ENCODE data around the gene ADAMTS6. TPM values are rescaled to one million over a fixed set of nuclear protein-coding genes. Genes with fewer than 3 reads are reported as not detected.
A peak's percentile ranks its signal among the peaks of the same experiment; 100 is the strongest.
"Not testable (repeated sequence)": the region's sequence is repeated elsewhere in the genome, so short reads cannot be mapped to it uniquely, and the experiment has no call there.

ADAMTS6 gene
- total RNA-seq, 1 donor from 2014 or later = 0.78 TPM

DNA sequence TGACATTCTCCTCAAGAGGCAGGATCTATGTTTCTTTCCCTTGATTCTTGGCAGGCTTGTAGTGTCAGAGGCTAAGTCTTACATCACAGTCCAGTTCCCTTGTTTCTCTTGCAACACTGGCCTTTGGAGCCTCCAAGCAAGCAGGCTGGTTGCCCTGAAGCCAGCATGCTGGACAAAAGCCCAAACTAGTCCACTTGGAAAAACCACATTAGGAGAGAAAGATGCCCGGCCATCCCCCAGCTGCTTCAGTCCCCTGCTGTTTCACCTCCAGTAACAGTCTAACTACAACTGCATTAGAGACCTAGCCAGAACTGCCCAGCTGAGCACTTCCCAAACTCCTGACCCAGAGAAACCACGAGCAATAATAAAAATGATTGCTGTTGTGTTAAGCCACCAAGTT lies 87.6 kb downstream of the ADAMTS6 start:
- DNase-seq (peak; percentile 67), ATAC-seq (ENCODE audit: poor library complexity) (peak; percentile 88)
- intact Hi-C loops (cut with DNase I) = no loop called here

DNA sequence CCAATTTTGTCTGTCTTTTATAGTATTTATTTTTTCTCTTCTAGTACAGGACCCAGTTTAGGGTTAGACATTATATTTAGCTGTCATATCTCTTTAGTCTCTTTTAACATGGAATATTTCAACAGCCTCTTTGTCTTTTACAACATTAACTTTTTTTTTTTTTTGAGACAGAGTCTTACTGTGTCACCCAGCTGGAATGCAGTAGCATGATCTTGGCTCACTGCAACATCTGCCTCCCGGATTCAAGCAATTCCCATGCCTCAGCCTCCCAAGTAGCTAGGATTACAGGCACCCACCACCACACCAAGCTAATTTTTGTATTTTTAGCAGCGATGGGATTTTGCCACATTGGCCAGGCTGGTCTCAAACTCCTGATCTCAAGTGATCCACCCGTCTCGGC lies 90.1 kb downstream of the ADAMTS6 start:
- ATAC-seq (ENCODE audit: poor library complexity) (no peak), DNase-seq (no peak)
- intact Hi-C loops (cut with DNase I) = no loop called here

DNA sequence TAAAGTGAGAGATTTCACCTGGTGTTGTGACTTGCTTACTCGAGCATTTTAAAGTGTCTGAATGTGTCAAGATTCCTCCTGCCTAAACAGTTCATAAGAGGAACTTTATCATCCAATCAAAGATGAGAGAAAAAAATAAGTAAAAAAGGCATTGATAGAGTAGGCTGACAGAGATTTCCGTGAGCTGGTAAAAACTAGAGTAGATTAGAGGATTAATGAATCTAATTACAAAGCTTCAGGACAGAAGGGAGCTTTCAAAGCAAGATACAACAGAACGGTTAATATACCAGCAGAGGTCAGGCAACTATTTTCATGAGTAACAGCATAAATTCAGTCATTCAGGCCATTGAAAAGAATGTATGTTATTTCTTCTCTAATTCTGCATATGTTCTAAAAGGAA lies 91.5 kb downstream of the ADAMTS6 start:
- no peak for ATAC-seq (ENCODE audit: poor library complexity)
- no peak for DNase-seq
- intact Hi-C loops (cut with DNase I) = no loop called here

DNA sequence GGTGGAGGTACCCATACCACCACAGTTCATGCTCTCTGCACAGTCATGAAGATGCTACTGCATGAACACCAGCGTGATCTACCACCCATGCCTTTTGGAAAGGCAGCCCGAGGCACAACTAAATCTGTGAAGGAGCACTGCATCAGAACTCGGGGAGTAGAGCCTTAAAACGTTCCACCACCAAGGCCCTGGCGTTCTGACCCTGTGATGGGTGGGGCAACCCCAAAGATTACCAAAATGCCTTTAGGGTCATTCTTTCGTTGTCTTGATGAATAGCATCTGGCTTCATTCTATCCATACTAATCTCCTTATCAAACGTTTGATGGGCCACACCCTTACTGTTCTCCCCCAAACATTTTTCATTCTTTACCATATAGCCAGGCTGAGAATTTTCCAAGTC lies 97.9 kb downstream of the ADAMTS6 start:
- ATAC-seq (ENCODE audit: poor library complexity) (no peak), DNase-seq (no peak)
- intact Hi-C loops (cut with DNase I) = no loop called here

DNA sequence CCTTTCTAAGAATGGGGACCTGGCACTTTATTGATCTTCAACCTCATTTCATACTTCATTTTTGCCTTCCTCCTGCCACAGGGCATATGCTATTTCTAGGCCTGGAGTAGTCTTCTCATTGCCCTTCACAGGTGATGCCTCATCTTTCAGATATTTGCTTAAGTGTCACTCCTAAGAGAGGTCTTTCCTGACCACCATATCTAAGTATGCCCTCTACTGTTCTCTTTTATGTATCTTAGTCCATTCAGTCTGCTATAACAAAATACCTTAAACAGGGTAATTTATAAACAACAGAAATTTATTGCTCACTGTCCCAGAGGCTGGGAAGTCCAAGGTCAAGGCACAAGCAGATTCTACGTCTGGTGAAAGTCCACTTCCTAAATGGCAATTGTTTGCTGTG lies 99.1 kb downstream of the ADAMTS6 start:
- DNase-seq = no peak
- intact Hi-C loops (cut with DNase I) = no loop called here
- no peak for ATAC-seq (ENCODE audit: poor library complexity)

GRCh38 chr5:65370505-65370904 lies 111.2 kb downstream of the ADAMTS6 start:
- DNase-seq; ATAC-seq (ENCODE audit: poor library complexity); intact Hi-C loops (cut with DNase I): not testable (repeated sequence)

GRCh38 chr5:65366655-65367054 lies 115.1 kb downstream of the ADAMTS6 start:
- DNase-seq = peak; percentile 42

DNA sequence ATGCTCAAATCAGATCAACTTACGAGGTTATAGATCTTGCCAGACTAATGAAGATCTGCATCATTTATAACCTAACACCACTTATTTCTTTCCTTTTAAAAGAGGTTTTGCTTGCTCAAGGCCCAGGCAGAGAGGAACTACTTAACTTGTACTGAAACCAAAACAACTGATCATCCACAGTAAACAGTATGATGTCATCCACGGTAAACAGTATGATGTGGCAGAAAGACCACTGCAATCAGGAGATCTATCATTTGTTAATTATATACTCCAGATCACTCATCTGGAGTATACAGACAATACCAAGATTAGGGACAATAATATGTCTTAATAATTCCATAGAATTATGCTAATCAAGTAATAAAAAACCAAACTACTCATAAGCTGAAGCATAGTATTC lies 116.8 kb downstream of the ADAMTS6 start:
- no peak for DNase-seq
- ATAC-seq (ENCODE audit: poor library complexity) = no peak
- intact Hi-C loops (cut with DNase I) = no loop called here

More at GRCh38 chr5:65366655-65367054, 115.1 kb downstream of the ADAMTS6 start:
- intact Hi-C loops (cut with DNase I) = no loop called here
- ATAC-seq (ENCODE audit: poor library complexity) = peak; percentile 41

- intact Hi-C loops (cut with DNase I) = no loop called here
- DNase-seq = no peak
- ATAC-seq (ENCODE audit: poor library complexity) = no peak
These were observed 118.2 kb downstream of the ADAMTS6 start for GRCh38 chr5:65363499-65363898.

- intact Hi-C loops (cut with DNase I) = no loop called here
- DNase-seq (no peak), ATAC-seq (ENCODE audit: poor library complexity) (no peak)
These were observed 121.7 kb downstream of the ADAMTS6 start for GRCh38 chr5:65359981-65360380.

DNA sequence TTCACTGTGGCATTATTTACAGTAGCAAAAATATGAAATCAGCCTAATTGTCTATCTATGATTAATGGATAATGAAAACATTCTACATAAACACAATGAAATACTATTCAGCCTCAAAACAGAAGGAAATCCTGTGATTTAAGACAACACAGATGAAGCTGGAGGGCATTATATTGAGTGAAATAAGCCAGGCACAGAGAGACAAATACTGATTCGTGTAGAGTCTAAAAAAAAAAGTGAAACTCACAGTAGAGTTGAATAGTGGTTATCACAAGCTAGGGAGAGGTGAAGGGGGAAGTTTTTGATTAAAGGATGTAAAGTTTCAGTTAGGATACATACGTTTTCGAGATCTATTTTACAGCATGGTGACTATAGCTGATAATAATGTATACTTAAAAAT lies 122.2 kb downstream of the ADAMTS6 start:
- ATAC-seq (ENCODE audit: poor library complexity) = no peak
- no peak for DNase-seq
- intact Hi-C loops (cut with DNase I) = no loop called here

DNA sequence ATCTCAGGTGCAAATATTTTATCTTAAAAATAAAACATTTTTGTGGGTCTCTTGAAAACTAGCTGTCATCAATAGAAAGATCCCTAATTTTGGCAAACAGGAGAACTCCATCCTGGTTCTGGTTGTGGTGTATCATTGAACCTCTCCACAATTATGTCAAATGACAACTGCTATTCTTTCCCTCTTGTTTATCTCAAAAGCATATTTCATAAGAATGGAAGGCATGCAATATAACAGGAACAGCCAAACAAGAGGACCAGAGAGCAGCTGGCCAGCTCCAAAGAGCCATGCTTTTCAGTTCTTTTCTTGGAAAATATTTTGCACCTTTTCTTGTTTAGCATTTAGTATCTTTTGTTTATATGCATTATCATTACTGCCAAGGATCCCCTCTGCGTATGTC lies 125.4 kb downstream of the ADAMTS6 start:
- DNase-seq (no peak), ATAC-seq (ENCODE audit: poor library complexity) (peak; percentile 70)
- intact Hi-C loops (cut with DNase I) = no loop called here

DNA sequence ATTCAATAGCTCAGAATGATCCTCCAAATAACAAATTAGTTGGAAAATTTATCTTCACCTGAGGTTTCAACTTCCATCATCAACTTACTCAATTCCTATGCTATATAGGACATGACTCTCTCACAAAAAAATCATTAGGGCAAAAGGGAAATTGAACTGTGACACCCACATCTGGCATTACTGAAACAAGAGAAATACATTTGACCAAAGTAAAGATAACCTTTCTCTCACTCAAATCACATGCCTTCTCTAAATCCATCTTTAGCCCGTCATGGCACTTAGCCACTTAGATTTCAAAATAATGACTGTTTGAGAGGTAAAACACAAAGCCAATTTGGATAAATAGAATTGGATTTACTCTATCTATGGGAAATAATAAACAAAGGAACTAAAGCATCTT lies 126.4 kb downstream of the ADAMTS6 start:
- intact Hi-C loops (cut with DNase I) = no loop called here
- DNase-seq = no peak

DNA sequence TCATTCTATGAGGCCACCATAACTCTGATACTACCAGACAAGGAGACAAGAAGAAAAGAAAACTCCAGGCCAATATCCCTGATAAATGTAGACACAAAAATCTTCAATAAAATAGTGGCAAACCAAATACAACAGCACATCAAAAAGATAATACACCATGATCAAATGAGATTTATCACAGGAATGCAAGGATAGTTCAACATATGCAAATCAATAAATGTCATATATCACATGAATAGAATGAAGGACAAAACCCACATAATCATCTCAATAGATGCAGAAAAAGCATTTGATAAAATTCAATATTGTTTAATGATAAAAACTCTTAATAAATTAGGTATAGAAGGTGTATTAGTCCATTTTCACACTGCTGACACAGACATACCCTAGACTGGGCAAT lies 139.9 kb downstream of the ADAMTS6 start:
- no peak for DNase-seq
- intact Hi-C loops (cut with DNase I) = no loop called here
- ATAC-seq (ENCODE audit: poor library complexity) = no peak

More for the DNA sequence above, 126.4 kb downstream of the ADAMTS6 start:
- ATAC-seq (ENCODE audit: poor library complexity) = no peak

- ATAC-seq (ENCODE audit: poor library complexity) (no peak), DNase-seq (no peak)
- intact Hi-C loops (cut with DNase I) = no loop called here
These were observed 143.0 kb downstream of the ADAMTS6 start for GRCh38 chr5:65338606-65339151.

- no peak for ATAC-seq (ENCODE audit: poor library complexity)
- intact Hi-C loops (cut with DNase I) = no loop called here
- DNase-seq = no peak
These were observed 147.6 kb downstream of the ADAMTS6 start for GRCh38 chr5:65334077-65334476.

DNA sequence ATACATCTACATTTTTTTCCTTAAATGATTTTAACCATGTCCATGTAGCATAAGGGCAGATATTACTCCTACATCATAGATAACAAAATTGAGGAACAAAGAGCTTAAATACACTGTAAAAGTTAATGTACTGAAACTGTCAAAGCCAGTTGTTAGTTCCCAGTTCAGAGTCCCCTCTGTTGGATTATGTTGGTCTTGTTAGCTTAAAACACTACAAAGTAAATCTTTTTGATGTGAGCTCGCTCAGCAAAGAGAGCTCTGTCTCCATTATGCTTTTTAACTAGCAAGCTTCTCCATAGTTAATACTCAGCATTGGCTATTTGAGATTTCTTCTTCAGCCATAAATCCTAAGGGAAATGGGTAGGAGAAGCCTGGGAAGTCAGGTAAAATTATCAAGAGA lies 149.1 kb downstream of the ADAMTS6 start:
- intact Hi-C loops (cut with DNase I) = no loop called here
- ATAC-seq (ENCODE audit: poor library complexity) (no peak), DNase-seq (no peak)

GRCh38 chr5:65329266-65329665 lies 152.5 kb downstream of the ADAMTS6 start:
- intact Hi-C loops (cut with DNase I) = no loop called here

DNA sequence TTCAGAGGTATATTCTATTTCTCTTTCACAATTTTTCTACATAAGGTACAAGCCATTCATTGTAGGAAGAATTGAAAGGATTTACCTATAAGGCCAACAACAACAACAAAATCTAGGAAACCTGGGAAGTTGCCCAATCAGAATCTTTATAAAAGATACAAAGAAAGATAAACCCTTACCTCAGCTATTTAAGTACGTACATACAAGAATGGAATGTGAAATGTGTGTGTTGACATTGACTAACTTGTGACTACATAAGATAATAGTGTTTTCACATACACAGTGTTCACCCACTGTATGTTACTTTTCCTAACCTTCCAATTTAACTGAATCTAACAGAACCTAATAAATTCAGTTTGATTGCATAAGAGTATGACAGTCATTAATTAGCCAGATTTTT lies 154.1 kb downstream of the ADAMTS6 start:
- intact Hi-C loops (cut with DNase I) = no loop called here
- no peak for ATAC-seq (ENCODE audit: poor library complexity)
- DNase-seq = no peak

More at GRCh38 chr5:65329266-65329665, 152.5 kb downstream of the ADAMTS6 start:
- ATAC-seq (ENCODE audit: poor library complexity) = no peak
- DNase-seq = no peak

- DNase-seq (no peak), ATAC-seq (ENCODE audit: poor library complexity) (no peak)
- intact Hi-C loops (cut with DNase I) = no loop called here
These were observed 154.8 kb downstream of the ADAMTS6 start for GRCh38 chr5:65326922-65327321.

DNA sequence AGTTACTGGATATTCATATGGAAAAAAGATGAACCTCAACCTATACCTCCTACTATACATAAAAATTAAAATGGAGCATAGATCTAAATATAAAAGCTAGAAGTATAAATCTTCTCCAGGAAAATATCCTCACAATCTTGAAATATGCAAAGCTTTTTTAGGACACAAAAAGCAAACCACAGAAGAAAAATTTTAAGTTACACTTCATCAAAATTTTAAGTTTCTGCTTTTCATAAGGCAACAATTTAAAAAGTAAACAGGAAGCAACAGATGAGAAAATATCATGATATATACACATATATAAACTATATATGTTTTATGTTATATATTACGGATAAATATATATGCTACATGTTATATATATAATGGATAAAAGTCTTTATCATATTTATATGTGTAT lies 157.5 kb downstream of the ADAMTS6 start:
- no peak for ATAC-seq (ENCODE audit: poor library complexity)
- intact Hi-C loops (cut with DNase I) = no loop called here

More for the DNA sequence above, 157.5 kb downstream of the ADAMTS6 start:
- no peak for DNase-seq

Data from Right ventricle myocardium superior (tissue), 1 donor.